ENCODE results near the gene ZCCHC2.

Gene ZCCHC2

DNA sequence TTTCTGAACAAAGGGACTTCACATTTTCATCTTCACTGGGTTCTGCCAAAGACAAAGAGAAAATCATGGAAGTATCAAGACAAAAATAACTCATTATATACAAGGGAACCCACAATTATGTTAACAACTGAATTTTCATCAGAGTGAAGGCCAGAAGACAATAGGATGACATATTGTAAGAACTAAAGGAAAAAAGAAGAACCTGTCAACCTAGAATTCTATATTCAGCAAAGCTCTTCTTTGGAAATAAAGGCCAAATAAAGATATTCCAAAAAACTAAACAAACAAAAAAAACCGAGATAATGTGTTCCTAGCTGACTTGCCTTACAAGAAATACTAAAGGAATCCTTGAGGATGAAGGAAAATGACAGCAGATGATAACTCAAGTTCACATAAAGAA lies 10.3 kb upstream of the ZCCHC2 start:
- no peak for DNase-seq

GRCh38 chr18:62512996-62513395 lies 9.8 kb upstream of the ZCCHC2 start:
- no peak for DNase-seq

GRCh38 chr18:62514570-62514969 lies 8.3 kb upstream of the ZCCHC2 start:
- no peak for DNase-seq

DNA sequence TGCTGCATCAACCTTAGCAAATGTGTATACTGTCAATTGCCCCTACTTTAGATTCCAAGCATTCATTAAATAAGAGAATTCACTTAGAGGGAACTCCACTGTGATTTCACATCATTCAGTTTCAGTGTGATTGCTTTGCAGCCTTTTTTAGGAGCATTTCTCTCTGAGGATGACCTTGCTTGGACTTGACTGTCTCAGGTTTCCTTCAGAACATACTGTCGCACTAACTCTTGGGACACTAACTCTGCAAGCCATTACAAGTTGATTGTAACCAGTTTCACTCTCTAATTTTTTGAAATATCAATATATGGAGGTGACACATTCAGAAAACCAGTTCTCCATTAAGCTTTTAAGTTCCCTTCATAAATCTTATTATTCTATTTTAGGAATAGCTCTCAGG lies 6.6 kb upstream of the ZCCHC2 start:
- DNase-seq: no peak

- no peak for DNase-seq
These were observed 4.1 kb upstream of the ZCCHC2 start for GRCh38 chr18:62518460-62519375.

DNA sequence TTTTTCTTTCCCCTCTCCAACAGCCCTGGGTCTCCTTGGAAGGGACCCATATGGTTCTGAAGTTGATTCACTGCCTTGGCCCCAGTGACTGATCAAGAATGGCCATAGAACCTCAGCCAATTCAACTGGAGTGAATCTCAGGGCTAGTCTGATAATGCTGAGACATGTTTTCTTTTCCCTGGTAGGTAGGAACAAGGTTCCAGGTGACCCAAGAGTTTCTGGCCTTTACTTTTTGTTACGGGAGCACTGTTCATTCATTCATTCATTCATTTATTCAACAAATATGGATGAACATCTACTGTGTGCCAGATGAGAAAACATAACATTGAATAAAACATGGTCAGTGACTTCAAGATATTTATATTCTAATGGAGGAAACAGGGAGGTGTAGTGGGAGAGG lies 3.1 kb upstream of the ZCCHC2 start:
- no peak for DNase-seq

- no peak for DNase-seq
These were observed 1.7 kb upstream of the ZCCHC2 start for GRCh38 chr18:62521082-62521481.

DNA sequence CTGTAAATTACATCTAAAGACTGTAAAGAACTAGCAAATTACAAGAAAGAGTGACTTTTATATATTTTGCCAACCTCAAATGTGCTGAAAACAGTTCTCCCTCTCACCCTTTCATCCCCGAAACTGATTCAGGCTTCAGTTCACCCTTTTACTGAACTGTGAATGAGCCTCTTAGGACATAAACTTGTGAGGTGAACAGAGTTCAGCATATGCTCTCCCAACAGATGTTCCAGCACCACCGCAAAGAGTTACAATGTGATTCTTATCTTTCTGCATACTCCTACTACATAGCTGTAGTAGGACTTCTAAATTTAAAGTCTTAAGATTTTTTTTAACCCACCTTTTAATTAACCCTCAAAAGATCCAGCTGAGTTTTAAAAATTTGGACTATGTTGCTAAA lies 1.2 kb upstream of the ZCCHC2 start:
- DNase-seq: no peak

- no peak for DNase-seq
These were observed 684 bp upstream of the ZCCHC2 start for GRCh38 chr18:62522178-62522503.

DNA sequence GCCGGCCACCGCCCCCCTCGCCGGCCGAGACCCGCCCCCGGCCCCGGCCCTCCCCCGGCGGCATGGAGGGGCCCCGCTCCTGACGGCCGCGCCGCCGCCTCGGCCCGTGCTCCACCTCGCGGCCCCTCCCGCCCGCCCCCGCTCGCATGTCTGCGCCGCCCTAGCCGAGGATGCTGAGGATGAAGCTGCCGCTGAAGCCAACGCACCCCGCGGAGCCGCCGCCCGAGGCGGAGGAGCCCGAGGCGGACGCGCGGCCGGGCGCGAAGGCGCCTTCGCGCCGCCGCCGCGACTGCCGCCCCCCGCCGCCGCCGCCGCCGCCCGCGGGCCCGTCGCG lies 397 bp downstream of the ZCCHC2 start:
- DNase-seq: no peak

DNA sequence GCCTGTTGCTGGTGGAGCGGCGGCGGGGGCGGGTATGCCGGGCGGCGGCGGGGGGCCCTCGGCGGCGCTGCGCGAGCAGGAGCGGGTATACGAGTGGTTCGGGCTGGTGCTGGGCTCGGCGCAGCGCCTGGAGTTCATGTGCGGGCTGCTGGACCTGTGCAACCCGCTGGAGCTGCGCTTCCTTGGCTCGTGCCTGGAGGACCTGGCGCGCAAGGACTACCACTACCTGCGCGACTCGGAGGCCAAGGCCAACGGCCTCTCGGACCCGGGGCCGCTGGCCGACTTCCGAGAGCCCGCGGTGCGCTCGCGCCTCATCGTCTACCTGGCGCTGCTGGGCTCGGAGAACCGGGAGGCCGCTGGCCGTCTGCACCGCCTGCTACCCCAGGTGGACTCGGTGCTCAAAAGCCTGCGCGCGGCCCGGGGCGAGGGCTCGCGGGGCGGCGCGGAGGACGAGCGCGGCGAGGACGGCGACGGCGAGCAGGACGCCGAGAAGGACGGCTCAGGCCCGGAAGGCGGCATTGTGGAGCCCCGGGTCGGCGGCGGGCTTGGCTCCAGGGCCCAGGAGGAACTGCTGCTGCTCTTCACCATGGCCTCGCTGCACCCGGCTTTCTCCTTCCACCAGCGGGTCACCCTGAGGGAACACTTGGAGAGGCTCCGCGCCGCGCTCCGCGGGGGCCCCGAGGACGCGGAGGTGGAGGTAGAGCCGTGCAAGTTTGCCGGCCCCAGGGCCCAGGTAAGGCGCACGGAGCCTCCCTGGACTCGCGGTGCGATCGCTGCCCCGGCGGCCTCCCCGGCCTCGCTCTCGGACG lies 1.0 kb downstream of the ZCCHC2 start:
- no peak for DNase-seq

DNA sequence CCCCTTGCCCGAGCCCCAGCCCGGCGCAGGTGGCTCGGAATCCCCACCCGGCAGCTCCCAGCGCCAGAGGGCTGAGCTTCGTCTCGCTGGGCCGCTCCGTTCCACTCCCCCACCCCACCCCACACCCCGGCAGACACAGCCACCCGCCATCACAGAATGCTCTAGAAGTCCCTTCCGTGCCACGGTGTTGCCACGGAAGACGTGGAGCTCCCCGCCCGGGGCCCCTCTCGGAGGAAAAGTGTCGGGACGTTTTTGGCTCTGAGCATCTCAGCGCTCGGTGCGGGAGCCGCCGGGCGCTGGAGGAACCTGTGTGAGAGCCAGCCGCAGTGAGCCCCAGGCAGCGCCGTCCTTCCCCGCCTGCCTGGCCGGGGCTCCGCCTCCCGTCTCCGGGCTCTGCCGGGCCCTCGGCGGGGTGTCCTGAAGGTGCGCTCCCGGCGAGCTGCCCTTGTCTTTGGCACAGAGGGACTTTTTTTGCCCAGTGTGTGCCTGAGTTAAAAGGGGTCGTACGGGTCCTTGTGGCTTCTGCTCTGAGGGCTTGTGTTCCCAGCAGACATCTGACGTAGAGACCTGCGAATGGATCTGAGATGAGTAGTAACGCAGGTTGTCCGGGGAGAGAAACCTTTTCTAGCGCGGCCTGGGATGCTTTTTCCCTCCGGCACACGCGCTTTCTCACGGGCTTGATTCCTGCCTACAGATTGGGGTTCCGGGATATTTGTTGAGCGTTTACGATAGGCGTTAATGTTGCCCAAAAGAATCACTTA lies 1.8 kb downstream of the ZCCHC2 start:
- DNase-seq: no peak

DNA sequence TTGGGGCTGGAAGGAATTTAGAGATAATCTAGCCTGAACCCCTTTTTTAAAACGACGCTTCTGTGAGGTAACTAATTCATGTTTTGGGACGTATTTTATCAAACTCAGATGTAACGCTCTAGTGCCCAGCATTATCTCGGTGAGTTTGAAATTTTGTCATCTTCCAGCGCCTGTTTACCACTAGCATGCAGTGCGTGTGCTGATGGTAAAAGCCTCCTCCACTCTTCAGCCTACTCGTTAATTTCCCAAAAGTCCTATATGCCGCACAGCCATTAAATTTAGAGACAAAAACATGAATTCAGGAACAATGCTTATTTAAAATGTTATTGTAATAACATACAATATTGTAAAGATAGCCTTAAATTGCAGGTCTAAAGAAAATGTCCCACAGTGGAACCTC lies 2.8 kb downstream of the ZCCHC2 start:
- no peak for DNase-seq

DNA sequence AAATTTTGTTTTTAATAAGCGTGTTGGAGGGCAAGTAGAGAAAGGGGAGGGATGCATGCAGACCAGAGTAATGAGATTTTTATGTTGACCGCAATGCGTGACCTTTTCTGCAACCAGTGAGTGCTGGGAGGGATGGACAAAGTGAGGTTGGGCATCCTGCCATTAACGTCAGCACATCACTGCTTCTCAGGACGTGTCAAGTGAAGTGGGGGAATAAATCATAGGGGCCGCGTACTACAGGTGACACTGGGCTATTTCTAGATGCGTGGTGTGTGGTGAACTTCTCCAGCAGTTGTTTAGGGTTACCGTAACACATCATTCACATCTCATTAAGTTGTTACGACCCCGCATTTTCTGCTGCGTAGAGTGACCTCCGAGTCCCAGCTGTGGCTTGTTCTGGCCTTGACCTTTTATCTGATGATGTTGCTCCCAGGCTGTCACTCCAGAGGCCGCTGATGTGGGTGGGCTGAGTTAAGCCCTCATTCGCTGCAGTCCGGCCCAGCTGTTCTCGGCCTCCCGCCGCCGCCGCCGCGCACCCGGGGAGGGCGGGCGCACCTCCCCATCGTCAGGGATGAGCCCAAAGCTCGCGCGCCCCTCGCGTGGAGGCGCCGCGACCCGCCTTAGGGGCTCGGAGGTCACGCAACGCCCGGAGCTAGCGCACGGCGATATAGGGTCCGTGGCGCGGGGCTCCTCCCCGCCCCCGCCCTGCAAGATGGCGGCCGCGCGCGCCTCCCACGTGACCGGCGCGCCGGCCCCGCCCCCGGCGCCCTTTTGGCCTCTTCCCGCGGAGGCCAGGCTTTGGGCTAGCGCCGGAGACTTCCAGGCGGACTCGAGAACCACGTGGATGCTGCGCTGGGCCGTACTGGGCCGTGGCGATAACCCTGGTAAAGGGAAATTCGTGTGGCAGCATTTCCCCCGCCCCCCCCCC lies 3.5 kb downstream of the ZCCHC2 start:
- peak; percentile 27 for DNase-seq

- no peak for DNase-seq
These were observed 6.8 kb downstream of the ZCCHC2 start for GRCh38 chr18:62529597-62529996.

- DNase-seq: no peak
These were observed 8.3 kb downstream of the ZCCHC2 start for GRCh38 chr18:62531078-62531477.

DNA sequence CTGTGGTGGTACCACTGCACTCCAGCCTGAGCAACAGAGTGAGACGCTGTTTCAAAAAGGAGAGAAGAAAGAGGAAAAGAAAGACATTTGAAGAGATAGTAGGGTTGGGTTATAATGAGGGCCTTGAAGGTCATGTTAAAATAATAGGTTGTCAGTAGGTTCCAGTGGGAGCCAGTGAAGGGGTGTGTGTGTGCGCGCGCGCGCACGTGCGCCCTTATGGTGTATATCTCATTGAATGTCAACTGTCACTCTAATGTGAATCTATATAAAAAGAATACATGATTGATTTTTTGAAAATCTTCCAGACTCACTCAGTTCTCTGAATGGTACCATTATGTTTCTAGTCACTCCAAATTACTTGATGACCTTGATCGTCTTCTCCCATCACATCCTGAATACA lies 9.1 kb downstream of the ZCCHC2 start:
- no peak for DNase-seq

DNA sequence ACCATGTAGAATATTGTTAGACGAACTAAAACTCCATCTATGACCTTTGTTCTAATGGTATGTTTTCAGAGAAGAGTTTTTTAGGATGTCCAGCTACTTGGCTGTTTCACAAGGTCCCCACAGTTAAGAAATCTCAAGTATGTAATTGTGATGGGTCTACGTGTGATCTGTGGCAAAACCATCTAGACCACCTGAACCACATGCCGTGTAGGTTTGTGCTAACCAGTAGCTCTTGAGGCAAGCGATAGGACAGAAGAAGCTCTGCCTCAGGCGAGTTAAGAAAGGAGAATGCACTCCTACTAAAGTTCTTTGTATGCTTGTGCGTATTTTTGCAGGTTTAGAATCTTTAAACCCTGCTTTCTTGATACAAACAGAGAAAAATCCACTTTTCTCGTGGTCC lies 13.2 kb downstream of the ZCCHC2 start:
- DNase-seq: no peak

- no peak for DNase-seq
These were observed 14.4 kb downstream of the ZCCHC2 start for GRCh38 chr18:62537042-62537894.

DNA sequence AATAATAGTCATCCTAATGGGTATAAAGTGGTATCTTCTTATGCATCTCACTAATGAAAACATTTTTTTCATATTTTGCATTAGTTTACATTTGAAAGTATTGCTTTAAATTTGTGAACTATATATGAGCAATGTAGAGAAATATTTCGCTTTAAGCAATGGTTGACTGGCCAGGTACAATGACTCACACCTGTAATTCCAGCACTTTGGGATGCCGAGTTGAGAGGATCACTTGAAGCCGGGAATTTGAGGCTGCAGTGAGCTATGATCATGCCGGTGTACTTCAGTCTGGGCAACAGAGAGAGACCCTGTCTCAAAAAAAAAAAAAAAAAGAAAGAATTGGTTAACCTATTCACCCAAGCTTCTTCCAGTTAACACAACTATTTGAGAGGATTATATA lies 15.1 kb downstream of the ZCCHC2 start:
- no peak for DNase-seq

DNA sequence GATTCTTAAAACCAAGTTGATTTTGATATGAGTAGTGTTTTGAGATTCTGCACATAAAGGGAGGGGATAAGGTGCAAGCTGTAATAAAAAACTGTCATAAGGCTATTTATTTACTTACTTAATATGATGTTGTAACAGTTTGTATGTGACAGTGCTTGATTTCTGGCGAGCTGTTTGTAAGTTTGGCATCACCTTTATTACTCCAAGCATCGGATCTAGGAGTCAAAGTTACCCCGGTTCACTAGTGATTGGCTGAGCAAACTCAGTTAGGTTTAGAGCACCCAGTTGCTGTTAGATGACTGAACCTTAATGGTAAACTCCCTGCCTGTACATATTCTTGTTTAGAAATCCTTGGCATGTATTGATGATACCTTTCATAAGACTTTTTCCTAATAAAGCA lies 16.1 kb downstream of the ZCCHC2 start:
- DNase-seq: no peak
